Endothelial cell of umbilical vein (primary cell): ENCODE measurements around the gene LUZP4. TPM values are rescaled to one million over a fixed set of nuclear protein-coding genes. Genes with fewer than 3 reads are reported as not detected.

Experiments
- BruUV-seq: library from RNA; stranded (reverse); fragments of 400-500 nt; replicated peaks from 2 replicates; lab custom pipeline; 2021; lab: Mats Ljungman, UMichigan
- CTCF ChIA-PET: fragments of 300-600, 350-600 bp; sonication (Branson Sonifier 250); formaldehyde crosslinking; loops from one replicate; lab custom pipeline; 2021; ENCODE audit warnings: antibody characterized with exemption, inconsistent platforms; lab: Charles Lee
- POLR2A ChIA-PET: fragments of 300-600, 350-600 bp; sonication (Branson Sonifier 250); formaldehyde crosslinking; loops from one replicate; lab custom pipeline; 2021; ENCODE audit warnings: antibody characterized with exemption, inconsistent platforms; lab: Charles Lee
- DNase-seq: peaks from one replicate; pipeline ENCODE4 v3.0.0-alpha.2; 2011; ENCODE audit warnings: low read depth, low spot score
- FAIRE-seq: peaks from 2 replicates; lab custom pipeline; 2011; peaks lifted over from hg19 to GRCh38; lab: Jason Lieb, UNC
- H2AFZ ChIP-seq: 2 replicates; pipeline ENCODE4 v1.6.0; 2012; ENCODE audit warnings: low read depth, low read length, control low read depth, inconsistent platforms
- H3K27ac ChIP-seq: 2 replicates; pipeline ENCODE4 v1.5.1; 2011; ENCODE audit warnings: low read depth, mild to moderate bottlenecking, control low read depth, low read length, moderate library complexity; ENCODE audit not compliant: insufficient read depth
- H3K27me3 ChIP-seq, 2 experiments: 2 replicates each; pipeline versions ENCODE4 v1.6.0 to v1.6.1; 2011; ENCODE audit warnings: low read length in 2 of 2, mixed read lengths in 1 of 2; ENCODE audit not compliant: control insufficient read depth in 2 of 2, insufficient read depth in 2 of 2
- H3K36me3 ChIP-seq, 2 experiments: 2 replicates in 1 of 2; 3 replicates in 1 of 2; pipeline ENCODE4 v1.5.1; 2011; ENCODE audit warnings: low read length in 2 of 2, mild to moderate bottlenecking in 1 of 2, moderate library complexity in 1 of 2; ENCODE audit not compliant: control insufficient read depth in 2 of 2, insufficient read depth in 2 of 2; ENCODE audit errors: extremely low read depth in 1 of 2
- H3K4me1 ChIP-seq: 3 replicates; pipeline ENCODE4 v1.5.1; 2011; ENCODE audit warnings: mild to moderate bottlenecking, low read length; ENCODE audit not compliant: control insufficient read depth, insufficient read depth; ENCODE audit errors: extremely low read depth
- H3K4me2 ChIP-seq: 2 replicates; pipeline ENCODE4 v1.6.1; 2011; ENCODE audit warnings: low read length, control low read depth, mixed read lengths; ENCODE audit not compliant: insufficient read depth
- H3K4me3 ChIP-seq, 3 experiments: fragments of 200-600 bp in 1 of 3; sonication (generic), shearing (Covaris generic) in 1 of 3; replicated peaks in 1 of 3; 2 replicates each; pipeline ENCODE4 v1.5.1; 2011 to 2016; ENCODE audit warnings: control low read depth in 3 of 3, low read length in 3 of 3, mild to moderate bottlenecking in 2 of 3, inconsistent platforms in 1 of 3, low read depth in 1 of 3, moderate library complexity in 1 of 3; ENCODE audit not compliant: insufficient read depth in 1 of 3
- H3K79me2 ChIP-seq: 2 replicates; pipeline ENCODE4 v1.6.0; 2012; ENCODE audit warnings: low read length, inconsistent platforms; ENCODE audit not compliant: control insufficient read depth, insufficient read depth
- H3K9ac ChIP-seq: replicated peaks from 2 replicates; pipeline ENCODE3; 2011; ENCODE audit warnings: low read length, control low read depth; ENCODE audit not compliant: insufficient read depth; ENCODE audit errors: extremely low read depth
- H3K9me1 ChIP-seq: replicated peaks from 3 replicates; pipeline ENCODE4 v1.6.0; 2011; ENCODE audit warnings: mild to moderate bottlenecking, low read length; ENCODE audit not compliant: control insufficient read depth, insufficient read depth; ENCODE audit errors: extremely low read depth
- H3K9me3 ChIP-seq: replicated peaks from 2 replicates; pipeline ENCODE4 v1.5.1; 2012; ENCODE audit warnings: low read length, inconsistent platforms; ENCODE audit not compliant: control insufficient read depth, insufficient read depth
- H4K20me1 ChIP-seq: replicated peaks from 2 replicates; pipeline ENCODE3; 2011; ENCODE audit warnings: mild to moderate bottlenecking, low read length; ENCODE audit not compliant: control insufficient read depth, insufficient read depth; ENCODE audit errors: extremely low read depth
- EZH2 ChIP-seq: IDR thresholded peaks from 2 replicates; pipeline ENCODE4 v1.6.1; 2012; ENCODE audit warnings: borderline replicate concordance, low read depth, mild to moderate bottlenecking, moderate library complexity, low read length, inconsistent platforms; ENCODE audit not compliant: severe bottlenecking
- FOS ChIP-seq: IDR thresholded peaks from 2 replicates; pipeline ENCODE4 v1.6.1; 2011; ENCODE audit warnings: mild to moderate bottlenecking, low read length, moderate library complexity, borderline replicate concordance; ENCODE audit not compliant: insufficient read depth
- GATA2 ChIP-seq: IDR thresholded peaks from 2 replicates; pipeline ENCODE4 v1.7.0; 2011; ENCODE audit warnings: low read depth, mild to moderate bottlenecking, moderate library complexity, mixed read lengths, low read length; ENCODE audit not compliant: insufficient read length, insufficient read depth
- JUN ChIP-seq: IDR thresholded peaks from 2 replicates; pipeline ENCODE4 v1.6.1; 2011; ENCODE audit warnings: borderline replicate concordance, low read depth; ENCODE audit not compliant: insufficient read length, insufficient read depth
- MYC ChIP-seq: IDR thresholded peaks from one replicate; pipeline ENCODE4 v1.6.1; 2011; ENCODE audit warnings: mild to moderate bottlenecking, low read depth, low read length
- POLR2A ChIP-seq: IDR thresholded peaks from 2 replicates; pipeline ENCODE4 v1.6.1; 2012; ENCODE audit warnings: low read depth, mild to moderate bottlenecking, control low read depth, low read length
- POLR2AphosphoS5 ChIP-seq: IDR thresholded peaks from 2 replicates; pipeline ENCODE4 v1.6.1; 2012; ENCODE audit warnings: low read depth, mild to moderate bottlenecking, control low read depth, low read length, moderate library complexity; ENCODE audit not compliant: insufficient read depth
- dilution Hi-C: fragments of 300-500 bp; cut with MboI; formaldehyde crosslinking; loops from one replicate; pipeline ENCODE4 v1.15.0; 2019; ENCODE audit warnings: low sequenced_read_pairs; ENCODE audit not compliant: extremely low pct_ligation_motif_present
- intact Hi-C: fragments of 100-400 bp; cut with micrococcal nuclease; formaldehyde crosslinking; loops from one replicate; pipeline ENCODE4 v1.10.0; 2022
- polyA plus RNA-seq, 4 experiments: library from polyadenylated mRNA; depleted of rRNA in 3 of 4; stranded (reverse) in 3 of 4; unstranded in 1 of 4; fragments of >200 nt; gene quantifications; 2 replicates each; pipeline versions ENCODE4 v1.2.1 to v1.2.3, GENCODE V29; 2011 to 2012; ENCODE audit warnings: missing spikeins in 1 of 4
- total RNA-seq: library from RNA; stranded (reverse); gene quantifications from 2 replicates; pipeline ENCODE4 v1.2.3, GENCODE V29; 2021
- TF ChIP-seq, protein P1 (sequence below): IDR thresholded peaks from 2 replicates; pipeline ENCODE4 v1.6.1; 2011; ENCODE audit not compliant: insufficient read depth, insufficient read length
- TF ChIP-seq, protein P2 (sequence below), 2 donors: IDR thresholded peaks; 1 replicate in 1 of 2; 2 replicates in 1 of 2; pipeline ENCODE4 v1.5.1; 2011; ENCODE audit warnings: low read length in 2 of 2, mild to moderate bottlenecking in 2 of 2, moderate library complexity in 2 of 2, control low read depth in 1 of 2, inconsistent platforms in 1 of 2, low read depth in 1 of 2; ENCODE audit not compliant: insufficient read depth in 1 of 2; ENCODE audit errors: extremely low read depth in 1 of 2

The LUZP4 gene
- total and polyA plus RNA-seq, 2 donors (not counting 3 experiments of a cell fraction or from before 2014, with no cell fraction given), result not detected

- Histone ChIP-seq H3K4me1 (no peaks in the 10 kb centered on the region), H3K9me3 (no peaks in the 10 kb centered on the region), H4K20me1 (no peaks in the 10 kb centered on the region), H3K27ac (no peak overlapping the region), H3K27me3 (no peaks in the 10 kb centered on the region), H3K9ac (no peak overlapping the region), H3K9me1 (no peaks in the 10 kb centered on the region), H3K4me2 (no peak overlapping the region), H3K79me2 (no peaks in the 10 kb centered on the region), H3K4me3 (no peak overlapping the region), H3K36me3 (no peaks in the 10 kb centered on the region), H2AFZ (no peak overlapping the region)
- no peak for FAIRE-seq
- no TSS peak for BruUV-seq
- TF ChIP-seq POLR2AphosphoS5 (no peak), POLR2A (no peak), JUN (no peak), GATA2 (no peak), MYC (no peak), FOS (no peak), EZH2 (no peak)
- TF ChIP-seq, protein P1, sequence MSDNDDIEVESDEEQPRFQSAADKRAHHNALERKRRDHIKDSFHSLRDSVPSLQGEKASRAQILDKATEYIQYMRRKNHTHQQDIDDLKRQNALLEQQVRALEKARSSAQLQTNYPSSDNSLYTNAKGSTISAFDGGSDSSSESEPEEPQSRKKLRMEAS, result no peak
- TF ChIP-seq, protein P2, sequence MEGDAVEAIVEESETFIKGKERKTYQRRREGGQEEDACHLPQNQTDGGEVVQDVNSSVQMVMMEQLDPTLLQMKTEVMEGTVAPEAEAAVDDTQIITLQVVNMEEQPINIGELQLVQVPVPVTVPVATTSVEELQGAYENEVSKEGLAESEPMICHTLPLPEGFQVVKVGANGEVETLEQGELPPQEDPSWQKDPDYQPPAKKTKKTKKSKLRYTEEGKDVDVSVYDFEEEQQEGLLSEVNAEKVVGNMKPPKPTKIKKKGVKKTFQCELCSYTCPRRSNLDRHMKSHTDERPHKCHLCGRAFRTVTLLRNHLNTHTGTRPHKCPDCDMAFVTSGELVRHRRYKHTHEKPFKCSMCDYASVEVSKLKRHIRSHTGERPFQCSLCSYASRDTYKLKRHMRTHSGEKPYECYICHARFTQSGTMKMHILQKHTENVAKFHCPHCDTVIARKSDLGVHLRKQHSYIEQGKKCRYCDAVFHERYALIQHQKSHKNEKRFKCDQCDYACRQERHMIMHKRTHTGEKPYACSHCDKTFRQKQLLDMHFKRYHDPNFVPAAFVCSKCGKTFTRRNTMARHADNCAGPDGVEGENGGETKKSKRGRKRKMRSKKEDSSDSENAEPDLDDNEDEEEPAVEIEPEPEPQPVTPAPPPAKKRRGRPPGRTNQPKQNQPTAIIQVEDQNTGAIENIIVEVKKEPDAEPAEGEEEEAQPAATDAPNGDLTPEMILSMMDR (IDR thresholded peaks at IDR 0.05; ENCODE audit: extremely low read depth in 1 of 2, insufficient read depth in 1 of 2, low read depth in 1 of 2, low read length in 2 of 2), result no peak
- dilution Hi-C loops, result no loop called here
- POLR2A ChIA-PET, result no interaction called here
- intact Hi-C loops, result no loop called here
- CTCF ChIA-PET, result no interaction called here
- DNase-seq, result no peak
These were observed 37.9 kb upstream of the LUZP4 start for GRCh38 chrX:115251458-115252233.
